Fibroblast of skin of back (primary cell): ENCODE data around the gene E2F6.

Source experiments
- DNase-seq: peaks from one replicate; pipeline ENCODE4 v3.0.0-alpha.2; 2013

The E2F6 gene

GRCh38 chr2:11456251-11456650, 9.7 kb downstream of the E2F6 start:
- no peak for DNase-seq

- DNase-seq = no peak
These were observed 11.1 kb downstream of the E2F6 start for GRCh38 chr2:11454824-11455223.

GRCh38 chr2:11450791-11451190, 15.2 kb downstream of the E2F6 start:
- DNase-seq = no peak

GRCh38 chr2:11446733-11447248, 19.2 kb downstream of the E2F6 start:
- DNase-seq = peak; percentile 68

- DNase-seq = no peak
These were observed 21.2 kb downstream of the E2F6 start for GRCh38 chr2:11444737-11445136.

- no peak for DNase-seq
These were observed 27.3 kb downstream of the E2F6 start for GRCh38 chr2:11438555-11439080.

GRCh38 chr2:11437602-11438001, 28.4 kb downstream of the E2F6 start:
- no peak for DNase-seq

- DNase-seq = no peak
These were observed 30.9 kb downstream of the E2F6 start for GRCh38 chr2:11435036-11435435.

GRCh38 chr2:11434443-11434842, 31.5 kb downstream of the E2F6 start:
- DNase-seq = no peak

GRCh38 chr2:11433822-11434221, 32.1 kb downstream of the E2F6 start:
- no peak for DNase-seq

GRCh38 chr2:11430729-11431128, 35.2 kb downstream of the E2F6 start:
- no peak for DNase-seq

- DNase-seq = no peak
These were observed 38.7 kb downstream of the E2F6 start for GRCh38 chr2:11427224-11427623.

- DNase-seq = no peak
These were observed 43.0 kb downstream of the E2F6 start for GRCh38 chr2:11422901-11423435.

GRCh38 chr2:11422491-11422865, 43.5 kb downstream of the E2F6 start:
- DNase-seq = no peak

- DNase-seq = no peak
These were observed 44.0 kb downstream of the E2F6 start for GRCh38 chr2:11421863-11422490.

- DNase-seq = no peak
These were observed 45.3 kb downstream of the E2F6 start for GRCh38 chr2:11420671-11421070.

GRCh38 chr2:11420190-11420589, 45.8 kb downstream of the E2F6 start:
- DNase-seq = no peak

- peak; percentile 67 for DNase-seq
These were observed 46.2 kb downstream of the E2F6 start for GRCh38 chr2:11419781-11420180.

GRCh38 chr2:11417946-11418585, 47.9 kb downstream of the E2F6 start:
- DNase-seq = no peak

GRCh38 chr2:11416931-11417330, 49.0 kb downstream of the E2F6 start:
- no peak for DNase-seq

GRCh38 chr2:11416186-11416585, 49.8 kb downstream of the E2F6 start:
- DNase-seq = peak; percentile 55

GRCh38 chr2:11414372-11415124, 51.4 kb downstream of the E2F6 start:
- DNase-seq = no peak

- no peak for DNase-seq
These were observed 53.5 kb downstream of the E2F6 start for GRCh38 chr2:11412449-11412810.
